ENCODE results near the gene RHOBTB1. TPM values are rescaled to one million over a fixed set of nuclear protein-coding genes. Genes with fewer than 3 reads are reported as not detected.

Gene RHOBTB1
- total RNA-seq, 4 donors from 2014 or later: 22.2 to 47.7 (median 33.5) TPM

DNA sequence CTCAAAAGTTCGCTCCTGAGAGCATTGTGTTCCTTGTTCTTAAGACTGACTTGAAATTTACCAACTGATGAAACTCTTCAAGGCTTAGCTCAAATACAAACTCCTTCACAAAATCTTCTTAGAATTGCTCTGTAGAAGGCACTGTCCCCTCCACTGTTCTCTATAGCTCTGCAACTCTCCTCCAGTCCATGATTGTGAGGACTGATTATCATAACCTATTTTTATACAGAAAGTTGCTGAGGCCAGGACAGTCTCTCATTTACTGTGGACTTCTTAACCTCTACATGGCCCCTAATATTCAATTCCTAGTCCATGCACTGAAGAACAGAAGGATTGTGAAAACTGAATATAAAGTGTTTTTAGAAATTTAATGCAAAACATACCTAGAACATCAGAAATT, 53.2 kb downstream of the RHOBTB1 start:
- H3K27ac ChIP-seq: peak overlapping the region; percentile 53 to 96 (median 86)
- no peak for TF ChIP-seq POLR2A (IDR thresholded peaks at IDR 0.05)
- TF ChIP-seq, protein P1, sequence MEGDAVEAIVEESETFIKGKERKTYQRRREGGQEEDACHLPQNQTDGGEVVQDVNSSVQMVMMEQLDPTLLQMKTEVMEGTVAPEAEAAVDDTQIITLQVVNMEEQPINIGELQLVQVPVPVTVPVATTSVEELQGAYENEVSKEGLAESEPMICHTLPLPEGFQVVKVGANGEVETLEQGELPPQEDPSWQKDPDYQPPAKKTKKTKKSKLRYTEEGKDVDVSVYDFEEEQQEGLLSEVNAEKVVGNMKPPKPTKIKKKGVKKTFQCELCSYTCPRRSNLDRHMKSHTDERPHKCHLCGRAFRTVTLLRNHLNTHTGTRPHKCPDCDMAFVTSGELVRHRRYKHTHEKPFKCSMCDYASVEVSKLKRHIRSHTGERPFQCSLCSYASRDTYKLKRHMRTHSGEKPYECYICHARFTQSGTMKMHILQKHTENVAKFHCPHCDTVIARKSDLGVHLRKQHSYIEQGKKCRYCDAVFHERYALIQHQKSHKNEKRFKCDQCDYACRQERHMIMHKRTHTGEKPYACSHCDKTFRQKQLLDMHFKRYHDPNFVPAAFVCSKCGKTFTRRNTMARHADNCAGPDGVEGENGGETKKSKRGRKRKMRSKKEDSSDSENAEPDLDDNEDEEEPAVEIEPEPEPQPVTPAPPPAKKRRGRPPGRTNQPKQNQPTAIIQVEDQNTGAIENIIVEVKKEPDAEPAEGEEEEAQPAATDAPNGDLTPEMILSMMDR (IDR thresholded peaks at IDR 0.05 in 4 of 5, conservative IDR thresholded peaks at IDR 0.05 in 1 of 5): no peak
- ATAC-seq: no peak

DNA sequence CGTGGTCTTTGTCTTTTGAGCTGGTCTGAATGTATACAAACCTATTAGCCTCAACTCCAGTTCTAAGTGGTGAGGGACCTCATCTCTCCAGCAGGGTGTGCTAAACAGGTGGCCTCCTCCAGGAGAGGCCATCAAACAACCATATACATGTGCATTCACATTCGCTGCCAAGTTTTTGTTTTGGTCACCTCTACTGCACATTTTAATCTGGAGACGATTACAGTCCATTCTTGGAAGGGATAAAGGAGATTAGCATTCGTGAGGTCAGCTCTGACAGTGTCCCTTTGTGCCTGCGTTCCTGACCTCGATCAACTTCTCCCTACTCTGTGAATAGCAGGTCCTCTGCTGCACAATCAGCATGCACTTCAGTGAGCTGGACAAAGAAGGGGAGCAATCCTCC, 60.8 kb downstream of the RHOBTB1 start:
- intact Hi-C loops (cut with DNase I; ENCODE audit: low total_unique reads): loop anchor here (2.0 kb wide), 1 partner anchor 80 kb away; no protein-coding TSS in a partner anchor
- no peak for DNase-seq
- H3K27ac ChIP-seq: peak overlapping the region; percentile 59 to 96 (median 88)
- no peak for ATAC-seq
- no peaks in the 10 kb centered on the region for H3K27me3 ChIP-seq
- in situ Hi-C loops (cut with MboI; ENCODE audit: low sequenced_read_pairs in 4 of 4): no loop called here
- peaks cover 0 to 22% of the 10 kb centered on the region in 2 donors for H3K36me3 ChIP-seq
- TF ChIP-seq, protein P1 (IDR thresholded peaks at IDR 0.05 in 4 of 5, conservative IDR thresholded peaks at IDR 0.05 in 1 of 5): peak; percentile 36 to 60 (median 36)
- TF ChIP-seq POLR2A (IDR thresholded peaks at IDR 0.05): no peak
- no peak overlapping the region for H3K4me3 ChIP-seq
- no peaks in the 10 kb centered on the region for H3K9me3 ChIP-seq
- peaks cover 37 to 56% of the 10 kb centered on the region in 2 donors for H3K4me1 ChIP-seq

More for the DNA sequence above, 53.2 kb downstream of the RHOBTB1 start:
- Histone ChIP-seq H3K9me3 (no peaks in the 10 kb centered on the region), H3K4me3 (no peak overlapping the region), H3K4me1 (peaks cover 64 to 67% of the 10 kb centered on the region in 2 donors), H3K27me3 (no peaks in the 10 kb centered on the region), H3K36me3 (no peaks in the 10 kb centered on the region)
- in situ Hi-C loops (cut with MboI; ENCODE audit: low sequenced_read_pairs in 4 of 4): no loop called here
- intact Hi-C loops (cut with DNase I; ENCODE audit: low total_unique reads): loop anchor here (5.0 kb wide), 1 partner anchor 39 kb away; no protein-coding TSS in a partner anchor
- DNase-seq: no peak

DNA sequence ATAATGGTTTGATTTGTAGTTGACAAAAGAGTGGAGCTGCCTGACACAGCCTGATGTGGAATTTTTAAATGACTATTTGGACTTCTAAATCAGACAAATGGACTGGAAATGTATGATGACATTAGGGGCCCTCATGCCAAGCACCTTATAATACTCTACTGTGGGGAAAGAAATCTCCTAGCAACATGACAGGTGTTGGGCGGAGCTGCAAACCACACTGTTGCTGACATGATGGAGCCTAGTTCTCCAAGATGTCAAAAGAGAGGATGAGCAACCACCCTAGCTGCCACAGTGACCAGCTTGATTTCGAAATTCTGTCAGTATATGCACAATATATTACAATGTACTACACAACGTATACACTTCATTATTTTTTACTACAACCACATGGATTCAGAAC, 65.8 kb downstream of the RHOBTB1 start:
- Histone ChIP-seq H3K27ac (peak overlapping the region; percentile 86 to 96 (median 90)), H3K4me3 (no peak overlapping the region), H3K27me3 (no peaks in the 10 kb centered on the region), H3K9me3 (no peaks in the 10 kb centered on the region), H3K36me3 (peaks cover 0 to 5% of the 10 kb centered on the region in 2 donors), H3K4me1 (peaks cover 35 to 44% of the 10 kb centered on the region in 2 donors)
- TF ChIP-seq POLR2A (IDR thresholded peaks at IDR 0.05): no peak
- ATAC-seq (peak; percentile 87 to 95), DNase-seq (peak; percentile 64 to 85)
- intact Hi-C loops (cut with DNase I; ENCODE audit: low total_unique reads): loop anchor here (1.0 kb wide), 1 partner anchor 14 kb away; no protein-coding TSS in a partner anchor
- in situ Hi-C loops (cut with MboI; ENCODE audit: low sequenced_read_pairs in 4 of 4): no loop called here

DNA sequence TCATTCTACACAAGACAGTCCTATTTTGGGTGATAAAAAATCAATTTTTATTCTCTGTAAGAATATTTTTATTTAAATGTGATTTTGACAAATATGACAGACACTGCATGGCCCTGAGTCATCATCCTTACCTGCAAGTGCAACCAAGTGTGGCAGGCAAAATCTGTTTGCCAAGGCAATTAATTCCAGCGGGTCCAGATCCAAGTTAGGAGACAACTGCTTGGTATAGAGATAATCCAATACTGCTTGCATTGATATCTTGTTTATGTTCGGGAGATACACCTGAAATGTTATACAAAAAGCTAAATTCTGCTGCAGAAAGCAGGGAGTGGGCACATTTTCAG, 66.2 kb downstream of the RHOBTB1 start:
- Histone ChIP-seq H3K36me3 (peaks cover 0 to 5% of the 10 kb centered on the region in 2 donors), H3K27me3 (no peaks in the 10 kb centered on the region), H3K4me3 (no peak overlapping the region), H3K4me1 (peaks cover 36 to 44% of the 10 kb centered on the region in 2 donors), H3K27ac (peak overlapping the region; percentile 86 to 96 (median 90)), H3K9me3 (no peaks in the 10 kb centered on the region)
- no peak for TF ChIP-seq POLR2A (IDR thresholded peaks at IDR 0.05)
- TF ChIP-seq, protein P1 (IDR thresholded peaks at IDR 0.05 in 4 of 5, conservative IDR thresholded peaks at IDR 0.05 in 1 of 5): no peak
- in situ Hi-C loops (cut with MboI; ENCODE audit: low sequenced_read_pairs in 4 of 4): no loop called here
- intact Hi-C loops (cut with DNase I; ENCODE audit: low total_unique reads): loop anchor here (1.0 kb wide), 1 partner anchor 15 kb away; no protein-coding TSS in a partner anchor
- DNase-seq (no peak), ATAC-seq (peak; percentile 14 to 22)

DNA sequence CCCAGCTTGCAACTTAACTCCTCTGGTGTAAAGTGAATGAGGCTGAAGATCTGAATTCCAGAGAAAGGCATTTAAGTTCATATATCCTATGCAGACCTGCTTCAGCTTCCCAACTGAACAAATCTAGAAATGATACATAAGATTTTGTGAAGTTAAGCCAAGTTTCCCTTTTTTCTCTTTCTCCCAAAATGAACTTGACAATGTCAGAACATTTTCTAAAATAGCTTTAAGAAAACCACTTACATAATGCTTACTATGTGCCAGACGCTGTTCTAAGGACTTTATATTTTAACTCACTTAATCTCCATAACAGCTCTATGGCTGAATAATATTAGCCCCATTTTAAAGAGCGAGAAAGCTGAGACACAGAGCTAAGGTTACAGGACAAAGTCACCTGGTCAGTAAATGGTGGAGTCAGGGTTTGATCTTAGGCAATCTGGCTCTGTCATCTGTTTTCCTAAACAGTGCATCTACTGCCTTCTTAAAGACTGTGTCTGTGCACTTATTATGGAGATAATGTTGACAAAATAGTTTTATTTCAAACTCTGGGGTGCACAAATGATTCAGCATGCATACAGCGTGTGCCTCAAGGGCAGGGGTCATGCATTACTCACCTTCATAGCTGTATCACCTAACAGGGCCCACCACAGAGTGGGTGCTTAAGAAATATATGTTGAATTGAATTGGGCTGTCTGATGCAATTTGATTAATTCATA, 66.8 kb downstream of the RHOBTB1 start:
- H3K36me3 ChIP-seq: peaks cover 0 to 5% of the 10 kb centered on the region in 2 donors
- H3K4me3 ChIP-seq: no peak overlapping the region
- ATAC-seq (peak; percentile 60 to 78), DNase-seq (peak in 1 of 2 donors; percentile 37)
- no peak for TF ChIP-seq POLR2A (IDR thresholded peaks at IDR 0.05)
- TF ChIP-seq, protein P1 (IDR thresholded peaks at IDR 0.05 in 4 of 5, conservative IDR thresholded peaks at IDR 0.05 in 1 of 5): no peak
- in situ Hi-C loops (cut with MboI; ENCODE audit: low sequenced_read_pairs in 4 of 4) (no loop called here), intact Hi-C loops (cut with DNase I; ENCODE audit: low total_unique reads) (no loop called here)
- no peaks in the 10 kb centered on the region for H3K27me3 ChIP-seq
- peaks cover 37 to 49% of the 10 kb centered on the region in 2 donors for H3K4me1 ChIP-seq
- peak overlapping the region; percentile 86 to 96 (median 90) for H3K27ac ChIP-seq
- H3K9me3 ChIP-seq: no peaks in the 10 kb centered on the region
